ENCODE data around the gene FGR.

- TF ChIP-seq CTCF (IDR thresholded peaks at IDR 0.05; ENCODE audit: low read depth, low read length, poor library complexity, severe bottlenecking) = peak; percentile 62
- TF ChIP-seq EZH2phosphoT487 (IDR thresholded peaks at IDR 0.05; ENCODE audit: borderline replicate concordance, low read length) = no peak
Measured at GRCh38 chr1:27574871-27575831, 59.8 kb downstream of the FGR start.

Data from DOHH2 (cell line).